Activated B cell treated with CpG ODN at 0.5 μM for 24 hours (primary cell): ENCODE data around the gene CEP41. TPM values are rescaled to one million over a fixed set of nuclear protein-coding genes. Genes with fewer than 3 reads are reported as not detected.

Experiments
- ATAC-seq: fragments of 200-7000 bp; cut with Tn5 transposase; one replicate; pipeline ENCODE4 v1.10.0; 2021; ENCODE audit warnings: low read depth, mild to moderate bottlenecking, moderate library complexity
- CTCF ChIA-PET: fragments of 350-600 bp; sonication (Branson Sonifier 250); formaldehyde crosslinking; loops from one replicate; lab custom pipeline; 2021; ENCODE audit warnings: antibody characterized with exemption; lab: Charles Lee
- POLR2A ChIA-PET: fragments of 350-600 bp; sonication (Branson Sonifier 250); formaldehyde crosslinking; loops from one replicate; lab custom pipeline; 2021; ENCODE audit warnings: antibody characterized with exemption; lab: Charles Lee
- DNase-seq: peaks from one replicate; pipeline ENCODE4 v3.0.0; 2022
- H3K27ac Mint-ChIP-seq: one replicate; pipeline ENCODE4 v1.8.0; 2020; ENCODE audit warnings: mixed read lengths
- H3K27me3 Mint-ChIP-seq: one replicate; pipeline ENCODE4 v1.8.0; 2021; ENCODE audit warnings: mixed read lengths
- H3K36me3 Mint-ChIP-seq: one replicate; pipeline ENCODE4 v1.8.0; 2021; ENCODE audit warnings: low read depth, mixed read lengths
- H3K4me1 Mint-ChIP-seq: one replicate; pipeline ENCODE4 v1.8.0; 2021; ENCODE audit warnings: mixed read lengths
- H3K4me3 Mint-ChIP-seq: one replicate; pipeline ENCODE4 v1.8.0; 2020; ENCODE audit warnings: mild to moderate bottlenecking, mixed read lengths
- H3K9me3 Mint-ChIP-seq: one replicate; pipeline ENCODE4 v1.8.0; 2020; ENCODE audit warnings: mixed read lengths
- intact Hi-C: fragments of 100-400 bp; cut with micrococcal nuclease; formaldehyde crosslinking; loops from one replicate; pipeline ENCODE4 v1.15.1; 2024
- total RNA-seq: library from RNA; stranded (reverse); gene quantifications from 2 replicates; pipeline ENCODE4 v1.2.3, GENCODE V29; 2022
- TF ChIP-seq, protein P1 (sequence below): fragments of 200-600 bp; IDR thresholded peaks from one replicate; pipeline ENCODE4 v1.8.0; 2022; ENCODE audit warnings: antibody characterized with exemption, mild to moderate bottlenecking

Gene CEP41
- total RNA-seq, 1 donor from 2014 or later, result 5.1 TPM

DNA sequence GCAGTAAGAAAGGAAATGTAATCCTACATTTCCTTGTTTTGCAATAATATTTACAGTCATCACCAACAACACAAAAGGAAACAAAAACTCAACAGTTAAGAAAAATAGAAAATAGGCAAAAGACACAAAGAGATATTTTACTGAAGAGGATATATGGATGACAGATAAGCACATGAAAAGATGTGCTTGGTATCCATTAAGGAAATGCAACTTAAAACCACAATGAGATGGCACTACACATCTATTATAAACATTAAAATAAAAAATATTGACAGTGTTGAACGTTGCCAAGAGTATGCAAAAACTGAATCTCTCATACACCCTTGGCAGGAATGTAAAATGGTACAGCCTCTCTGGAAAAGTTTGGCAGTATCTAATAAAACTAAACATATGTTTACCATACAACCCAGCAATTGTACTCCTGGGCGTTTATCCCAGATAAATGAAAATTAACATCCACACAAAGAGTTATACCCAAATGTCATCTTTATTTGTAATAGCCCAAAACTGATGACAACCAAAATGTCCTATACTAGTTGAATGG is 5.4 kb downstream of the CEP41 start:
- no peak overlapping the region for H3K4me3 Mint-ChIP-seq

DNA sequence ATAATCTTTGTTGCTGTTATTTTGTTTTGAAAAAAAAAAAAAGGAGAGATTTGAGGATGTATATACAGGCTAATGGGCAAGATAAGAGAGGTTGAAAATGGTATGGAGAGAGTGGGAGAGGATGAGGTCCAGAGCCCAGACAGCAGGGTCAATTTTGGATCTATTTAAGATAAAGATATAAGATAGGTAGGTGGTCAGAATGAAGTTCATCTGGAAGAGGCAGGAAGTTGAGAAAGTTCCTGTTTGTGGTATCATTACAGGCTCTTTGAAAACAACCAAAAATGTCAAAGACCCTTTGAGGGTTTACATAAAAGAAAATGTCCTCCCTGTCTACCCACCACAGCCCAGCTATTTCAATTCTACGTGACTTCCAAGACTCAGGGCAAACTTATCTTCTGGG is 7.5 kb downstream of the CEP41 start:
- ATAC-seq (no peak), DNase-seq (no peak)
- Mint-ChIP-seq H3K4me1 (no peaks in the 10 kb centered on the region), H3K9me3 (no peaks in the 10 kb centered on the region), H3K36me3 (no peaks in the 10 kb centered on the region), H3K27me3 (no peaks in the 10 kb centered on the region), H3K4me3 (no peak overlapping the region), H3K27ac (no peak overlapping the region)
- TF ChIP-seq, protein P1, sequence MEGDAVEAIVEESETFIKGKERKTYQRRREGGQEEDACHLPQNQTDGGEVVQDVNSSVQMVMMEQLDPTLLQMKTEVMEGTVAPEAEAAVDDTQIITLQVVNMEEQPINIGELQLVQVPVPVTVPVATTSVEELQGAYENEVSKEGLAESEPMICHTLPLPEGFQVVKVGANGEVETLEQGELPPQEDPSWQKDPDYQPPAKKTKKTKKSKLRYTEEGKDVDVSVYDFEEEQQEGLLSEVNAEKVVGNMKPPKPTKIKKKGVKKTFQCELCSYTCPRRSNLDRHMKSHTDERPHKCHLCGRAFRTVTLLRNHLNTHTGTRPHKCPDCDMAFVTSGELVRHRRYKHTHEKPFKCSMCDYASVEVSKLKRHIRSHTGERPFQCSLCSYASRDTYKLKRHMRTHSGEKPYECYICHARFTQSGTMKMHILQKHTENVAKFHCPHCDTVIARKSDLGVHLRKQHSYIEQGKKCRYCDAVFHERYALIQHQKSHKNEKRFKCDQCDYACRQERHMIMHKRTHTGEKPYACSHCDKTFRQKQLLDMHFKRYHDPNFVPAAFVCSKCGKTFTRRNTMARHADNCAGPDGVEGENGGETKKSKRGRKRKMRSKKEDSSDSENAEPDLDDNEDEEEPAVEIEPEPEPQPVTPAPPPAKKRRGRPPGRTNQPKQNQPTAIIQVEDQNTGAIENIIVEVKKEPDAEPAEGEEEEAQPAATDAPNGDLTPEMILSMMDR, result no peak
- ChIA-PET CTCF (no interaction called here), POLR2A (no interaction called here)
- intact Hi-C loops, result no loop called here

More for the DNA sequence above, 5.4 kb downstream of the CEP41 start:
- CTCF ChIA-PET, result no interaction called here
- ATAC-seq (no peak), DNase-seq (no peak)
- H3K27me3 Mint-ChIP-seq, result no peaks in the 10 kb centered on the region
- POLR2A ChIA-PET, result no interaction called here
- intact Hi-C loops, result no loop called here
- no peaks in the 10 kb centered on the region for H3K36me3 Mint-ChIP-seq
- H3K9me3 Mint-ChIP-seq, result no peaks in the 10 kb centered on the region
- no peak overlapping the region for H3K27ac Mint-ChIP-seq
- TF ChIP-seq, protein P1, result no peak
- peaks cover 3% of the 10 kb centered on the region for H3K4me1 Mint-ChIP-seq

DNA sequence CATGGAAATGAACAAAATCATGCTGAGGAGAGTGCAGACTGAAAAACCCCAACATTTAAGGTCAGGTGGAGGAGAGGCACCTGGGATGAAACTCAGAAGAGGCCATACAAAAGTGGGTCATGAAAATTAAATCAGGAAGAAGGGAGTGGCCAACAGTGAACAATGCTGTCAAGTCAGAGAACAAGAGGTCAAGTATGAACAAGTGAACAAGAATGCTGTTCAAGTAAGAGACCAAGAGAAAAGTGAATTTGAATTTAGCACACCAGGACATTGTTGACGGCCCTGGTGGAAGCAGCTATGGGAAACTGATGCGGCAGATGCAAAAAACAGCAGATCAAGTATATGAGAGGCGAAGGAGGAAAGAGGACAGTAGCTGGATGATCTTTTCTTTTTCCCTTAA is 7.9 kb downstream of the CEP41 start:
- no peak overlapping the region for H3K4me3 Mint-ChIP-seq
- ATAC-seq, result no peak
- intact Hi-C loops, result no loop called here
- no peaks in the 10 kb centered on the region for H3K4me1 Mint-ChIP-seq
- H3K27ac Mint-ChIP-seq, result no peak overlapping the region
- no peaks in the 10 kb centered on the region for H3K36me3 Mint-ChIP-seq
- ChIA-PET CTCF (no interaction called here), POLR2A (no interaction called here)
- DNase-seq, result no peak
- H3K9me3 Mint-ChIP-seq, result no peaks in the 10 kb centered on the region
- TF ChIP-seq, protein P1, result no peak
- H3K27me3 Mint-ChIP-seq, result no peaks in the 10 kb centered on the region

DNA sequence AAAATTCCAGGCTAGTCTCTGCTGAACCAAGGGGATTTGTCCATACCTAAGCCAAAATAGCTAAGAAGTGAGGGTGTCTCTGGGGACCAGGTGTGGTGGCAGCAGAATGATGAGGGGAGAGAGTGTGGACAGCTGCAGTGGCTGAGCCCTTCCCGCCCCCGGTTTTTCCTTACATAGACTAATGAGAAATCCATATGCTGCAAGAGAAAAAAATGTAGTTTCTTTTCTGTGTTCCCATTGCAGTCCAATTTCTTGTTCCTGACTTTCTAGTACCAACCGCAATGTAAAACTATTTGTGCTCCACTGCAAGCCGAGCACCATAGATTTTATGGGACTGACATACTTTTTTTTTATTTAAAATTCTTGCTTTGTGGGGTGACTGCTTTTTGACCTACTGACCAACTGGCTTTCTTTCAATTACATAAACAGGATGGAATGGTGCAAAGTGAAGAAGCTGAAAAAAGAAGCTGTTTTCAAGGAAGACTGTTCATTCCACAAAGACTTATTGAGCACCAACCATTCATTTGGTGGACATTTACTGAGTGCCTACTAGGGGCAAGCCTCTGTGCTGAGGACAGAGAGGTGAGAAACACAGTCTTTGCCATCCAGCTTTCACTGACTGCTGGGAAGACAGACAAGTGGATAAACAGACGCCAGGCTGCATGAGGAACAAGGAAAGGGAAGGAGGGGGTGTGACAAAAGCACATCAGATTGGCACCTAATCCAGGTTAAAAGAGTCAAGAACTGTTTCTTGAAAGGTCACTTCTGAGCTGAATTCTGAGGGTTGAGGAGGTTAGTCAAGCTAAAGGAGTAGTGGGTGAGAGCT is 9.8 kb downstream of the CEP41 start:
- no peaks in the 10 kb centered on the region for H3K27me3 Mint-ChIP-seq
- TF ChIP-seq, protein P1, result no peak
- H3K36me3 Mint-ChIP-seq, result no peaks in the 10 kb centered on the region
- POLR2A ChIA-PET, result no interaction called here
- no peak overlapping the region for H3K4me3 Mint-ChIP-seq
- no peaks in the 10 kb centered on the region for H3K9me3 Mint-ChIP-seq
- no peak overlapping the region for H3K27ac Mint-ChIP-seq
- intact Hi-C loops, result no loop called here
- DNase-seq (no peak), ATAC-seq (no peak)
- no peaks in the 10 kb centered on the region for H3K4me1 Mint-ChIP-seq
- CTCF ChIA-PET, result no interaction called here

DNA sequence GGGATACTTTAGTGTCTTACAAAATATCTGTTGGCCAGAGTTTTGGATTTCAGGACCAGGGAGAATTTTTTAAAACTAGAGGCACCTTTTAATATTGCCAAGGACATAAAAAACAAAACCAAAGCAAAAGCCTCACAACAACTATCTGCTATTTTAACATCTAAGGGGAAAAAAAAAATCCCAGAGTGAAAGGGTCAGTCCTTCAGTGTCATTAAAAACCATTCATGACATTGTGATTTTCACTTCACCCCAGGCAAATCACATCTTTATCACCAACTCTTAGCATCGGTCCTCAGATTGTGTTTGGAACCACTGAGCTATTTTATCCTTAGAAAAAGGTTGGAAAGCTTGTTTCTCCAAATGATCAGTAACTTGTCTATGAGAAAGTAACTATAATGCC is 10.7 kb downstream of the CEP41 start:
- intact Hi-C loops, result no loop called here

More for the DNA sequence above, 10.7 kb downstream of the CEP41 start:
- DNase-seq (no peak), ATAC-seq (no peak)
- H3K27ac Mint-ChIP-seq, result no peak overlapping the region
- TF ChIP-seq, protein P1, result no peak
- H3K4me1 Mint-ChIP-seq, result no peaks in the 10 kb centered on the region
- CTCF ChIA-PET, result no interaction called here
- no peaks in the 10 kb centered on the region for H3K9me3 Mint-ChIP-seq
- H3K4me3 Mint-ChIP-seq, result no peak overlapping the region
- POLR2A ChIA-PET, result no interaction called here
- no peaks in the 10 kb centered on the region for H3K27me3 Mint-ChIP-seq
- no peaks in the 10 kb centered on the region for H3K36me3 Mint-ChIP-seq
